ENCODE data around the gene TMEM45A.

TMEM45A gene

DNA sequence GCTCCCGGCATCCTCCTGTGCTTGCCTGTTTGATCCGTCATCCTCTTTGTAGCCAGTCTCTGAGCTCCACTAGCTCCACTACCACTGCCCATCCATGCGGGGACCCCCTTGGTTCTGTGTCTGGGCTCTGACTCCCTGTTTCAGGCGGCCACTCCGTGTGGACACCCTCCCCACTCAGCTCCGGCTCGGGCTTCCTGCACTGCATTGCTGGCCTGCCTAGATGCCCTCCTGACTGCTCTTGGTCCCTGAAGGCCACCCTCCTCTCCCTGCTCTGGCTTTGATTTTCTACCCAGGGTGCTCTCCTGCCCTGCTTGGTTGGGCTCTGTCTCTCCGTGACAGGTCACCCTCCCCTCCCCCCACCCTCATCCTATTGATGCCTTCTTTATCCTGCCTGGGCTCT is 112.9 kb downstream of the TMEM45A start:
- peaks cover 9% of the 10 kb centered on the region in 2 donors for H3K4me1 Mint-ChIP-seq (ENCODE audit: low read depth in 2 of 2)
- no peak overlapping the region for H3K27ac Mint-ChIP-seq
- DNase-seq: no peak
- H3K36me3 Mint-ChIP-seq (ENCODE audit: insufficient read depth): peaks cover 3% of the 10 kb centered on the region
- no peak for ATAC-seq (replicated peaks)
- H3K9me3 Mint-ChIP-seq: no peaks in the 10 kb centered on the region
- no peak overlapping the region for H3K4me3 Mint-ChIP-seq
- H3K27me3 Mint-ChIP-seq: peaks cover 35 to 47% of the 10 kb centered on the region in 2 donors

DNA sequence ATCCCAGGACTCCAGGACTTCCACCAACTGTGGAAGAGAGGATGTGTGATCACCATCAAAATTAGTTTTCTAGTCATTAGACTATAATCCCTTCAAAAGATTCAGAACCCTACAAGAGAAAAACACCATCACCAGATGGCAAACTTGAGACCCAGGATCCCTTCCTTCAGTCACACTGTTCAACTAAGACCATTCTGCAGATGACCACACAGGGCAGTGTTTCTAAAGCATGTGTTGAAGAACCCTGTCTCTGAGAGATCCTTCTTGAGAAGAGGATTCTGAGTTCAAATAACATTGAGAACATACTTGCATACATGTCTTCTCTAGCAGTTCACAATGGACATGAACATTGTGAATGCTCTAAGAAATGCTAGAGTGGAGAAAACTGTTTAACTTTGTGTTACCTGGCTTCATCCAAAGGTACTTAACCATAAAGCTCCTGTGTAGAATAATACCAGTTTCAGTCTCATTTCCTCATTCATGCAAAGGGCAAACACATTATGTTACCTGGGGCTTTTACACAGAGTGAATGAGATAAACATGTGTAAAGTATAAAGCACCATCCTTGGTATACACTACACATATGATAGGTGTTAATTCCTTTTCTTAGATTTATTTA is 114.6 kb downstream of the TMEM45A start:
- Mint-ChIP-seq H3K36me3 (ENCODE audit: insufficient read depth) (peaks cover 3% of the 10 kb centered on the region), H3K27me3 (peaks cover 49 to 63% of the 10 kb centered on the region in 2 donors), H3K27ac (no peak overlapping the region), H3K9me3 (no peaks in the 10 kb centered on the region), H3K4me1 (ENCODE audit: low read depth in 2 of 2) (peaks cover 8 to 9% of the 10 kb centered on the region in 2 donors), H3K4me3 (no peak overlapping the region)
- no peak for DNase-seq
- no peak for ATAC-seq (replicated peaks)

DNA sequence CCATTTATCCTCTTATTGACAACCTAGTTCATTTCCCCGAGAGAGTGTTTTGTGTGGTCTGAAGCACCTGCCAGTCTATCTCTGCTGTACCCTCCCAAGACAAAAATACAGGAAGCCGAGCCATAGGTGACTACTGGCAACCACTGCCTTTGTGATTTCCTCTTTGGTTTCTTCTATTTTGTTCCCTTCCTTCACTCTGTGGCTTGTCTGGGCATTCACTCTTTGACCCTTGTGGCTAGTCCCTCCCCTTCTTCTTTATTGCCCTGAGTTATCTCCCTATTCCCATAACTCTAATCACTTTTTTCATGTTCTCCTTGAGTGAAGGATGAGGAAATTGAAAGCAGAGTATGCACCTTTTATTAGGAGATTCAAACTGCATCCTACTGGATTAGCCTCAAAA is 116.9 kb downstream of the TMEM45A start, which contains the start of gene ADGRG7:
TSS of gene ADGRG7 (plus strand) at position 297 of the 400 bp plus-strand sequence. CDS start 256 bp downstream, outside the sequence.
- H3K27me3 Mint-ChIP-seq: peaks cover 59 to 82% of the 10 kb centered on the region in 2 donors
- H3K4me1 Mint-ChIP-seq (ENCODE audit: low read depth in 2 of 2): no peaks in the 10 kb centered on the region
- no peaks in the 10 kb centered on the region for H3K36me3 Mint-ChIP-seq (ENCODE audit: insufficient read depth)
- DNase-seq: no peak
- ATAC-seq (replicated peaks): no peak
- no peak within 1 kb of the TSS for H3K4me3 Mint-ChIP-seq
- H3K27ac Mint-ChIP-seq: no peak within 1 kb of the TSS
- no peaks in the 10 kb centered on the region for H3K9me3 Mint-ChIP-seq

DNA sequence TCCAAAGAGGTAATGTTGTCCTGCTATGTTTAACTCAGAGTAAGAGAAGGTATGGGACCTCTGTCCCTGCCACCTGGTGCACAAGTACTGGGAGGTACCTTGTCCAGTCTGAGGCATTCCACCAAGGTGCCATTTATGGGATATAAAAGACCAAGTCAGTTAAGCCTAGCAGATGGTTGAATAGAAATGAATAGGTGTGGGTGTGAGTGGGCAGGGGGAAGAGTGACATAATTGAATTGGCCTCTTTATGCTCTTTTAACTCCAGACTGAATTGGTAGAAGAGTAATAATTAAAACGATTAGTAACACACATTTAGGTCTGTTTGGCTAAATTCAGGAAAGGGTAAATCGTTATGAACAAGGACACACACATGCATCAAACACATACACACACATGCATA is 117.5 kb downstream of the TMEM45A start:
- H3K36me3 Mint-ChIP-seq (ENCODE audit: insufficient read depth): no peaks in the 10 kb centered on the region
- H3K27ac Mint-ChIP-seq: no peak overlapping the region
- ATAC-seq (replicated peaks) (no peak), DNase-seq (no peak)
- H3K27me3 Mint-ChIP-seq: peaks cover 59 to 82% of the 10 kb centered on the region in 2 donors
- no peak overlapping the region for H3K4me3 Mint-ChIP-seq
- no peaks in the 10 kb centered on the region for H3K9me3 Mint-ChIP-seq
- H3K4me1 Mint-ChIP-seq (ENCODE audit: low read depth in 2 of 2): no peaks in the 10 kb centered on the region

DNA sequence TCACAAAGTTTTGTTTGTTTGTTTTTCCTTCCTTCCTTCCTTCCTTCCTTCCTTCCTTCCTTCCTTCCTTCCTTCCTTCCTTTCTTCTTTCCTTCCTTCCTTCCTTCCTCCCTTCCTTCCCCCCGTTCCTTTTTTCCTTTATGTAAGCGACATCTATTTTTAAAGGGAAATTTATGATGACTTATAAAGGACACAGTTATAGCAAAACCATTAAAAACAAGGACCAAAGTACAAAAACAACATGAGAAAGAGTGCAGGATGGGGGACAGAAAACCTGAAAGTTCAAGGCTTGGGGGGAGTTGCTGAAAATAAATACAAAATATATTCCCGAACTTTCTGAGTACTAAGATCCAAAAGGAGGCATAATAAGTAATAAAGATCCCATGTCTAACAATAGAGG is 118.8 kb downstream of the TMEM45A start:
- no peaks in the 10 kb centered on the region for H3K4me1 Mint-ChIP-seq (ENCODE audit: low read depth in 2 of 2)
- H3K36me3 Mint-ChIP-seq (ENCODE audit: insufficient read depth): no peaks in the 10 kb centered on the region
- peaks cover 69 to 78% of the 10 kb centered on the region in 2 donors for H3K27me3 Mint-ChIP-seq
- DNase-seq: no peak
- H3K9me3 Mint-ChIP-seq: no peaks in the 10 kb centered on the region
- H3K4me3 Mint-ChIP-seq: no peak overlapping the region
- H3K27ac Mint-ChIP-seq: no peak overlapping the region
- no peak for ATAC-seq (replicated peaks)

DNA sequence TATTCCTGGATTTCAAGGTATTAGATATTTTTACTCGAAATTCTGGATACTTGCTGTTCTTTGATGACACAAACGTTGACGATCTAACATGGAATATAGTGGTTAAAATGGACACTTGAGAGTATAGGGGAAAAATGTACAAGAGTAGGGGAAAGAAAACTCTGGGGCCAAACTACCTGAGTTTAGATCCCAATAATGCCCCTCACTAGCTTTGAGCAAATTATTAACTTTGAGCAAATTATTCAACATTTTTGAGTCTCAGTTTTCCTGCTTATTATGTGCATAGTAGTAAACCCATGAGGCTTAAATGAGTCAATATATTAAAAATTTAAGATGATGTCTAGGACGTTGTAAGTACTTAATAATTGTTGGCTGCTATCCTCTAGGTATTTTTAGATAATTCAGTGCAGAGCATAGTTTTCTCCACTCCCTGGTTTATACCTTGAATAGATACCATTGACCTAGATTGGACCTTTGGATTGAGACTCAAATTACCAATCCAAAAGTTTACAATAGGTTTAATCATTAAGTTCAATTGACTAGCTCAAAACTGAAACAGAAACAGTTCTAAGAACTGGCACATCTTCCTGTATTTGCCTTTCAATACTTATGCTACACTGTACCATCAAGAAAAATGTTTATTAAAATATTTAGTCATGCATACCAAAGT is 121.4 kb downstream of the TMEM45A start:
- no peak overlapping the region for H3K4me3 Mint-ChIP-seq
- no peak overlapping the region for H3K27ac Mint-ChIP-seq
- no peak for DNase-seq
- peaks cover 58 to 59% of the 10 kb centered on the region in 2 donors for H3K27me3 Mint-ChIP-seq
- no peaks in the 10 kb centered on the region for H3K4me1 Mint-ChIP-seq (ENCODE audit: low read depth in 2 of 2)
- H3K36me3 Mint-ChIP-seq (ENCODE audit: insufficient read depth): no peaks in the 10 kb centered on the region
- ATAC-seq (replicated peaks): no peak
- H3K9me3 Mint-ChIP-seq: no peaks in the 10 kb centered on the region

DNA sequence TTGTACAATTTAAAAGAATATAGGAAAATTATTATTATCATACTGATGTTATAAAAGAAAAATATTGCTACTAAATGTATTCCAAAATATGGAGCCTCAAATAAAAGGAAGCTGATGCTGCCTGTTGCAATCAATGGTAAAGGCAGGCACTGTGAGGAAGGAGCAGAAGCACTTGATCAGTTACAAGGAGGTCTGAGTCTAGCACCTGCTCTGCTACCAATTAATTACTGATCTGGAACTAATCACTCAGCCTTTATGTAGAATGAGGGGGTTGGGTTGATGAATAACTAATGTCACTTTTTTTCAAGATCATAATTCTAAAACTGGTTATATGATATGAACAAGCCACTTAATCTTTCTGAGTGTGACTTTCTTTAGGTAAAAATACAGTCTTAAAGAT is 122.5 kb downstream of the TMEM45A start:
- Mint-ChIP-seq H3K27me3 (peaks cover 52 to 54% of the 10 kb centered on the region in 2 donors), H3K9me3 (no peaks in the 10 kb centered on the region), H3K4me1 (ENCODE audit: low read depth in 2 of 2) (no peaks in the 10 kb centered on the region), H3K4me3 (no peak overlapping the region), H3K36me3 (ENCODE audit: insufficient read depth) (no peaks in the 10 kb centered on the region), H3K27ac (no peak overlapping the region)
- ATAC-seq (replicated peaks) (no peak), DNase-seq (no peak)

DNA sequence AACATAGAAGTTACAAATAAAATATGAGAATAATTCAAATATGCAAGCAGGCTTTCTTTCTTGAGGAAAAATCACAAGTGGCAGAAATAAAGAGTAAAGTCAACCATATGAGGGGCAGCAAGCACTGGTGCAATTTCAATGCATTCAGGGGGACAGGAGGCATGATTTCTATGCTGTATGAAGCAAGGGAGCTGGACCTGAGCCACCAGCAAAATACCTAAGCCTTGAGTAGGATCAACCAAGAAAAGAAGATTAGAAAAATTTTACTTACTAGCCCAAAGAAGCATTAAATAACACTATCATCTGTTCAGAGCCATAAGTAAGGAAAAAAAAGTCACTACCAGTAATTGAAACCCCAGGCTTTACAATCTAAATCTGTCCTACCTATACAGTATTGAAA is 123.3 kb downstream of the TMEM45A start:
- no peak for DNase-seq
- no peak for ATAC-seq (replicated peaks)
- Mint-ChIP-seq H3K27me3 (peaks cover 44 to 47% of the 10 kb centered on the region in 2 donors), H3K4me1 (ENCODE audit: low read depth in 2 of 2) (no peaks in the 10 kb centered on the region), H3K9me3 (no peaks in the 10 kb centered on the region), H3K4me3 (no peak overlapping the region), H3K27ac (no peak overlapping the region), H3K36me3 (ENCODE audit: insufficient read depth) (no peaks in the 10 kb centered on the region)

DNA sequence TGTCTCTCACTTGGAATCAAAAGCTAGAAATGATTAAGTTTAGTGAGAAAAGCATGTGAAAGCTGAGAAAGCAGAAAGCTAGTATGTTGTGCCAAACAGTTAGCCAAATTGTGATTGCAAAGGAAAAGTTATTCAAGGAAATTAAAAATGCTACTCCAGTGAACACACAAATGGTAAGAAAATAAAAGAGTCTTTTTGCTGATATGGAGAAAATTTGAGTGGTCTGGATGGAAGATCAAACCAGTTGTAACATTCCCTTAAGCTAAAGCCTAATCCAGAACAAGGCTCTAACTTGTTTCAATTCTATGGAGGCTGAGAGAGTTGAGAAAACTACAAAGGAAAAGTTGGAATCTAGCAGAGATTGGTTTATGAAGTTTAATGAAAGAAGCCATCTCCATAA is 128.8 kb downstream of the TMEM45A start:
- ATAC-seq (replicated peaks): no peak
- H3K4me3 Mint-ChIP-seq: no peak overlapping the region
- no peak overlapping the region for H3K27ac Mint-ChIP-seq

More for the DNA sequence above, 128.8 kb downstream of the TMEM45A start:
- peaks cover 8 to 20% of the 10 kb centered on the region in 2 donors for H3K27me3 Mint-ChIP-seq
- no peaks in the 10 kb centered on the region for H3K4me1 Mint-ChIP-seq (ENCODE audit: low read depth in 2 of 2)
- no peaks in the 10 kb centered on the region for H3K36me3 Mint-ChIP-seq (ENCODE audit: insufficient read depth)
- H3K9me3 Mint-ChIP-seq: no peaks in the 10 kb centered on the region
- no peak for DNase-seq

All from effector memory CD8-positive, alpha-beta T cell (primary cell).